Pancreas (tissue), 10 donors: ENCODE data around the gene ST6GALNAC2. TPM values are rescaled to one million over a fixed set of nuclear protein-coding genes. Genes with fewer than 3 reads are reported as not detected.
A peak's percentile ranks its signal among the peaks of the same experiment; 100 is the strongest.
"Not testable (repeated sequence)": the region's sequence is repeated elsewhere in the genome, so short reads cannot be mapped to it uniquely, and the experiment has no call there.

Experiments
- ATAC-seq, 4 donors: fragments of 200-7000 bp; cut with Tn5 transposase; one replicate each; pipeline versions ENCODE4 v1.8.0 to v1.9.1; 2020; ENCODE audit warnings: mild to moderate bottlenecking in 4 of 4, moderate library complexity in 4 of 4
- DNase-seq, 6 donors: peaks; one replicate each; pipeline ENCODE4 v3.0.0-alpha.2; 2020
- FAIRE-seq: peaks from 2 replicates; lab custom pipeline; 2012; peaks lifted over from hg19 to GRCh38; lab: Jason Lieb, UNC
- H3K27ac ChIP-seq, 4 donors: fragments of 200-600 bp; sonication (generic); 1 replicate in 3 of 4; 2 replicates in 1 of 4; pipeline versions ENCODE4 v1.5.0 to v1.8.0; 2020
- H3K27me3 ChIP-seq, 4 donors: fragments of 200-600 bp; one replicate each; pipeline ENCODE4 v1.8.0; 2021
- H3K36me3 ChIP-seq, 3 donors: fragments of 200-600 bp; sonication (generic) in 1 of 3; one replicate each; pipeline versions ENCODE4 v1.5.0 to v1.8.0; 2020 to 2021
- H3K4me1 ChIP-seq, 3 donors: fragments of 200-600 bp; one replicate each; pipeline ENCODE4 v1.8.0; 2021
- H3K4me3 ChIP-seq, 4 donors: fragments of 200-600 bp; sonication (generic) in 2 of 4; one replicate each; pipeline versions ENCODE4 v1.5.0 to v1.8.0; 2020 to 2021
- H3K9me3 ChIP-seq, 4 donors: fragments of 200-600 bp; one replicate each; pipeline ENCODE4 v1.8.0; 2021
- CTCF ChIP-seq, 4 donors: fragments of 200-600 bp; sonication (generic) in 3 of 4; IDR thresholded peaks; one replicate each; pipeline versions ENCODE4 v1.5.0 to v1.8.0; 2021; ENCODE audit warnings: antibody characterized with exemption in 4 of 4
- WGBS, 2 donors: extraction: QIAGEN DNeasy Blood & Tissue Kit; methylation state at CpG; one replicate each; pipeline ENCODE4 v1.1.7; 2013; 5-methylcytosine and 5-hydroxymethylcytosine counted together
- intact Hi-C, 3 donors: fragments of 100-400 bp; cut with DNase I; formaldehyde crosslinking; loops; one replicate each; pipeline versions ENCODE4 v1.11.1 to v1.14.2; 2022
- polyA plus RNA-seq, 2 donors: library from polyadenylated mRNA; stranded (reverse); fragments of 200-250 nt; gene quantifications; one replicate each; pipeline ENCODE4 v1.2.3, GENCODE V29; 2013
- total RNA-seq, 6 donors: library from RNA; stranded (reverse); fragmentation: NEBNext Ultra II Directional in 4 of 6; extraction: Animal tissue kit (Norgen Biotek cat#: 25700) in 4 of 6; gene quantifications; one replicate each; pipeline versions ENCODE4 v1.2.1 to v1.2.4, GENCODE V29; 2021 to 2023
- donor health status: healthy with polysubstance abuse.
- donor health status: DM: no; HTN: no; CAD: no; lungs with moderate emphysema.
- donor health status: DM: no; HTN: no; CAD: no.
- donor health status: control.
- donor health status: control.
- donor health status: Bipolar disorder and iron deficiency.
- donor health status: DM: yes; HTN: yes; CAD: no.
- donor health status: DM: no; HTN: no; CAD: no.
- donor health status: DM: no; HTN: no; CAD: no.
- donor health status: DM: yes; HTN: yes; CAD: no.

Gene ST6GALNAC2
- total and polyA plus RNA-seq, 8 donors: 5.0 to 15.0 (median 6.9) TPM

DNA sequence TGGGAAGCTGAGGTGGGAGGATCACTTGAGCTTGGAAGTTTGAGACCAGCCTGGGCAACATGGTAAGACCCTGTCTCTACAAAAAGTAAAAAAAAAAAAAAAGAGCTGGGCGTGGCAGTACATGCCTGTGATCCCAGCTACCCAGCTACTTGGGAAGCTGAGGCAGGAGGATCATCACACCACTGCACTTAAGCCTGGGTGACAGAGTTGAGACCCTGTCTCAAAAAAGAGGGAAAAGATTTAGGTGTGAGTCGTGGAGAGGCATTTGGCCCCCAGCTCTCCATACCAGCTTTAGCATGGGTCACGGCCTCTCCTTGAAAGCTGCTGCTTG is 19.1 kb downstream of the ST6GALNAC2 start:
- WGBS, 2 donors: 97 to 99% methylated on average over 3 of the region's 3 CpGs
- FAIRE-seq (no peak), DNase-seq (no peak), ATAC-seq (no peak)
- no peaks in the 10 kb centered on the region for H3K27me3 ChIP-seq
- H3K27ac ChIP-seq: peak overlapping the region in 2 of 4 donors; percentile 30 to 68
- no peak overlapping the region for H3K4me3 ChIP-seq
- TF ChIP-seq CTCF (IDR thresholded peaks at IDR 0.05): no peak
- intact Hi-C loops: no loop called here
- H3K36me3 ChIP-seq: peaks cover 3 to 21% (median 4%) of the 10 kb centered on the region in 3 donors
- H3K9me3 ChIP-seq: no peaks in the 10 kb centered on the region
- peaks cover 5 to 18% (median 9%) of the 10 kb centered on the region in 3 donors for H3K4me1 ChIP-seq

DNA sequence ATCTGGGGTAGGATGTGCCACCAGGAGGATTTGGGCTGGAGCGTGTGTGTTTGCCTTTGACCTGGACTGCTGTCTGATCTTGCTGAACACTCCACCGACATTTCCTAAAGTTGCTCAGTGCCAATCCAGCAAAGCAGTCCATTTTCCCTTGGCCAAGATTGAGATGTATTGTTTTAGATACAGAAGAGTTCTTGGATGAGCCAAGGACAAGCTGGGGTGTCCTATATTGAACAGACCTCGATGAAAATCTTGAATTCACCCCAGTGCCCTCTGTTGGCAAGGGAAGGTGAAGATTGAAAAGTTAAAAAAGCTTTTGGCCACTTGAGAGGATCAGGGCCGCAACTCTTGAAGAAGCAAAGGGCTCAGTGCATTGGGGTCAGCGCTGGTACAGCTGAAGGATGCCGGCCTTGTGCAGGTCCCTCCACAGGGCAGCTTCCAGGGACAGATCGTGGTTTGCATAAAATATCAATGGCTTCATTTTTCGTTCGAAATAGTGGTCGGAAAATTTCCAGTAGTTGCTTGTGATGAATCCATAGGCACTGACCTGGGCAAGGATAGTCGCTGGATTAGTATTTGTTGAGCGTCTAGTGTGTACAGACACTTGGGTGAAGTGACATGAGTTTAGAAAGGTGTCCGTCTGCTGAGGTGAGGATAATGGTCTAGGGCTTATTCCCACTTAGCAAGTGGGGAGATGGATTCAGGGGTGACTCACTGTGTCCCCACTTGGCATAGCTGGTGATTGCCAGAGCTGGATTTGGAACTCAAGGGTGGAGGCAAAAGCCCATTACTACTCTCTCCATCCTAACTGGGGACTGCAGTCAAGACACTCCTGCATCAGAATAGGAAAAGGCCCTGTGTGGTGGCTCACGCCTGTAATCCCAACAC is 19.7 kb downstream of the ST6GALNAC2 start:
- no peak for TF ChIP-seq CTCF (IDR thresholded peaks at IDR 0.05)
- Histone ChIP-seq H3K9me3 (no peaks in the 10 kb centered on the region), H3K4me1 (peaks cover 9 to 25% (median 9%) of the 10 kb centered on the region in 3 donors), H3K27me3 (no peaks in the 10 kb centered on the region), H3K27ac (peak overlapping the region in 1 of 4 donors; percentile 12), H3K4me3 (no peak overlapping the region), H3K36me3 (peaks cover 3 to 24% (median 8%) of the 10 kb centered on the region in 3 donors)
- 93 to 95% methylated on average over 14 of the region's 14 CpGs for WGBS, 2 donors
- DNase-seq (no peak), FAIRE-seq (no peak), ATAC-seq (no peak)
- intact Hi-C loops: no loop called here

- not testable (repeated sequence) for H3K27me3 ChIP-seq, FAIRE-seq
Observed at GRCh38 chr17:76564991-76565727, 20.5 kb downstream of the ST6GALNAC2 start.

DNA sequence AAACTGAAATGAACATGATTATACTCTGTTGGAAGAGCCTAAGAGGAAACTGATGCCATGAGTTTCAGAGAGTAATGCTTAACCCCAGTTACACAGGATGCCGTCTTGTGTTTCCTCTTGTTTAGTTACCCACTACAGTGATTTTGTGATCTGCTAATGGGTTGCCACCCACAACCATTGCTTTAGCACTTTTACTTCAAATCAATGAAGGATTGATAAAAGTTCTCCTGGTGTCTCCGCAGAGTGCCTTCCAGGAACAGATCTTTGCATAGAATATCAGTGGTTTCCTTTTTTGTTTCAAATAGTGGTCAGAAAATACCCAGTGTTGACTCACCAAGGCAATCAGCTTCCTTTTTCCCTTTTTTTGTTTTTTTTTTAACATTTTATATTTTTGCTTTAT is 22.3 kb downstream of the ST6GALNAC2 start:
- peaks cover 16 to 49% (median 23%) of the 10 kb centered on the region in 3 donors for H3K4me1 ChIP-seq
- intact Hi-C loops, H3K27me3 ChIP-seq, H3K4me3 ChIP-seq, FAIRE-seq, H3K9me3 ChIP-seq, H3K27ac ChIP-seq, DNase-seq, ATAC-seq: not testable (repeated sequence)
- peaks cover 3 to 24% (median 8%) of the 10 kb centered on the region in 3 donors for H3K36me3 ChIP-seq
- 79 to 91% methylated on average over 2 of the region's 2 CpGs for WGBS, 2 donors

More at GRCh38 chr17:76564991-76565727, 20.5 kb downstream of the ST6GALNAC2 start:
- Histone ChIP-seq H3K4me1 (peaks cover 12 to 33% (median 12%) of the 10 kb centered on the region in 3 donors), H3K27ac (peak overlapping the region in 1 of 4 donors; percentile 22), H3K36me3 (peaks cover 3 to 24% (median 8%) of the 10 kb centered on the region in 3 donors)
- DNase-seq, intact Hi-C loops, ATAC-seq, H3K9me3 ChIP-seq, H3K4me3 ChIP-seq: not testable (repeated sequence)
- WGBS, 2 donors: 72 to 79% methylated on average over 8 of the region's 8 CpGs

DNA sequence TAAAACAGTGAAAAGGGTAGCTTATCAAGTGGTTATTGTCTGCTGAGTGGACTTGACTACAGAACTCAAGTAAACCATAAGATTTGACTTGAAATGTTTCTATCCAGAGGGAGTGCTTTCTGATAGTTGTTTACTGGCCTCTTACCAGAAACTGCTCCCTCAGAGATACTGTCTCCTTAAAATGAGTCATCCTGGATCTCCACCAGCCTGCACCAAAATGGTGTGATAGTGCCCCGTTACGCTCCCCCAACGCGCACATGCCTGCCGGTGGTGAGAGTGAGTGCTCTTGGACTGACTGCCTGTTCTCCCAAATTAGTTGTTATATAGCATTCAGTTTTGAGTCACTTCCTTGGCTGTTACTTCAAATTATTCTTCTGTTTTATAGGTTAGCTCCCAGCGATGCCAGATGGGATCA is 22.9 kb downstream of the ST6GALNAC2 start:
- intact Hi-C loops: no loop called here
- DNase-seq: no peak
- ATAC-seq: peak in 1 of 4 donors; percentile 4
- H3K4me1 ChIP-seq: peaks cover 16 to 49% (median 23%) of the 10 kb centered on the region in 3 donors
- no peak for FAIRE-seq
- 80 to 89% methylated on average over 6 of the region's 6 CpGs for WGBS, 2 donors
- no peak overlapping the region for H3K4me3 ChIP-seq
- H3K9me3 ChIP-seq: no peaks in the 10 kb centered on the region
- H3K27me3 ChIP-seq: no peaks in the 10 kb centered on the region
- peak overlapping the region in 1 of 4 donors; percentile 8 for H3K27ac ChIP-seq
- peaks cover 3 to 24% (median 8%) of the 10 kb centered on the region in 3 donors for H3K36me3 ChIP-seq
- TF ChIP-seq CTCF (IDR thresholded peaks at IDR 0.05): no peak
